ENCODE data around the gene IKZF5. TPM values are rescaled to one million over a fixed set of nuclear protein-coding genes. Genes with fewer than 3 reads are reported as not detected.

Gene IKZF5
- total and polyA plus RNA-seq, 8 donors, result 12.5 to 29.7 (median 24.4) TPM

- H3K4me3 ChIP-seq, result no peak overlapping the region
- TF ChIP-seq, protein P1, sequence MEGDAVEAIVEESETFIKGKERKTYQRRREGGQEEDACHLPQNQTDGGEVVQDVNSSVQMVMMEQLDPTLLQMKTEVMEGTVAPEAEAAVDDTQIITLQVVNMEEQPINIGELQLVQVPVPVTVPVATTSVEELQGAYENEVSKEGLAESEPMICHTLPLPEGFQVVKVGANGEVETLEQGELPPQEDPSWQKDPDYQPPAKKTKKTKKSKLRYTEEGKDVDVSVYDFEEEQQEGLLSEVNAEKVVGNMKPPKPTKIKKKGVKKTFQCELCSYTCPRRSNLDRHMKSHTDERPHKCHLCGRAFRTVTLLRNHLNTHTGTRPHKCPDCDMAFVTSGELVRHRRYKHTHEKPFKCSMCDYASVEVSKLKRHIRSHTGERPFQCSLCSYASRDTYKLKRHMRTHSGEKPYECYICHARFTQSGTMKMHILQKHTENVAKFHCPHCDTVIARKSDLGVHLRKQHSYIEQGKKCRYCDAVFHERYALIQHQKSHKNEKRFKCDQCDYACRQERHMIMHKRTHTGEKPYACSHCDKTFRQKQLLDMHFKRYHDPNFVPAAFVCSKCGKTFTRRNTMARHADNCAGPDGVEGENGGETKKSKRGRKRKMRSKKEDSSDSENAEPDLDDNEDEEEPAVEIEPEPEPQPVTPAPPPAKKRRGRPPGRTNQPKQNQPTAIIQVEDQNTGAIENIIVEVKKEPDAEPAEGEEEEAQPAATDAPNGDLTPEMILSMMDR (IDR thresholded peaks at IDR 0.05), result no peak
- intact Hi-C loops (cut with DNase I), result no loop called here
- no peak overlapping the region for H3K27ac ChIP-seq
- no peaks in the 10 kb centered on the region for H3K9me3 ChIP-seq
- no peak for DNase-seq
- peaks cover 0 to 23% of the 10 kb centered on the region in 2 donors for H3K36me3 ChIP-seq
- no peaks in the 10 kb centered on the region for H3K27me3 ChIP-seq
- H3K4me1 ChIP-seq, result peaks cover 0 to 3% of the 10 kb centered on the region in 2 donors
- no peak for ATAC-seq
Measured at GRCh38 chr10:123035467-123036086, 27.0 kb upstream of the IKZF5 start.

DNA sequence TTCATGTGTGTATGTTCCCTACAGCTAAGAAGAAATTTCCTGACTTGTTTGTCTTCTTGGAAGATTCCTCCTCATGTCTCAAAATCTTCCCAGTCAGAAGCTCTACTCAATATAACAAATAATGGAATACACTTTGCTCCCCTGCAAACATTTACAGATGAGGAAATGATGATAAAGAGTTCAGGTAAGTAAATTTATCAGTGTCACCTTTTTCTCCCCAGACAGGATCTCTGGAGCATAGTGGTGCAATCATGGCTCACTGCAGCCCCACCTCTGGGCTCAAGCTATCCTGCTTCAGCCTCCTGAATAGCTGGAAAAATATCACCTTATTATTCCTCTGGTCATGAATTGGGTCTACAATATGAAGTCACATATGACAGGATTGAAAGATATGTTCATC is 25.7 kb upstream of the IKZF5 start:
- Histone ChIP-seq H3K27me3 (no peaks in the 10 kb centered on the region), H3K4me3 (no peak overlapping the region), H3K27ac (no peak overlapping the region), H3K4me1 (peaks cover 0 to 3% of the 10 kb centered on the region in 2 donors), H3K36me3 (peaks cover 0 to 23% of the 10 kb centered on the region in 2 donors), H3K9me3 (no peaks in the 10 kb centered on the region)
- DNase-seq, result no peak
- TF ChIP-seq, protein P1 (IDR thresholded peaks at IDR 0.05), result no peak
- no peak for ATAC-seq
- intact Hi-C loops (cut with DNase I), result no loop called here

- intact Hi-C loops (cut with DNase I), result no loop called here
- no peak overlapping the region for H3K4me3 ChIP-seq
- no peaks in the 10 kb centered on the region for H3K27me3 ChIP-seq
- H3K4me1 ChIP-seq, result no peaks in the 10 kb centered on the region
- H3K27ac ChIP-seq, result no peak overlapping the region
- no peaks in the 10 kb centered on the region for H3K9me3 ChIP-seq
- DNase-seq (no peak), ATAC-seq (no peak)
- TF ChIP-seq, protein P1 (IDR thresholded peaks at IDR 0.05), result no peak
- H3K36me3 ChIP-seq, result peaks cover 0 to 12% of the 10 kb centered on the region in 2 donors
Measured at GRCh38 chr10:123031124-123031523, 22.5 kb upstream of the IKZF5 start.

GRCh38 chr10:123027861-123028260 is 19.3 kb upstream of the IKZF5 start:
- TF ChIP-seq, protein P1 (IDR thresholded peaks at IDR 0.05), result no peak
- no peak for ATAC-seq
- H3K4me3 ChIP-seq, result no peak overlapping the region

GRCh38 chr10:123026302-123026701 is 17.7 kb upstream of the IKZF5 start:
- no peak for DNase-seq
- Histone ChIP-seq H3K27me3 (no peaks in the 10 kb centered on the region), H3K27ac (no peak overlapping the region), H3K4me1 (no peaks in the 10 kb centered on the region), H3K4me3 (no peak overlapping the region), H3K36me3 (no peaks in the 10 kb centered on the region), H3K9me3 (no peaks in the 10 kb centered on the region)
- ATAC-seq, result no peak
- intact Hi-C loops (cut with DNase I), result no loop called here
- TF ChIP-seq, protein P1 (IDR thresholded peaks at IDR 0.05), result no peak

More at GRCh38 chr10:123027861-123028260, 19.3 kb upstream of the IKZF5 start:
- no peaks in the 10 kb centered on the region for H3K9me3 ChIP-seq
- intact Hi-C loops (cut with DNase I), result no loop called here
- DNase-seq, result no peak
- no peaks in the 10 kb centered on the region for H3K36me3 ChIP-seq
- H3K4me1 ChIP-seq, result no peaks in the 10 kb centered on the region
- no peaks in the 10 kb centered on the region for H3K27me3 ChIP-seq
- no peak overlapping the region for H3K27ac ChIP-seq

Data from left lung (tissue), 10 donors.